Adrenal gland (tissue), 5 donors: ENCODE data around the gene DOK7.

Experiments used
- CTCF ChIP-seq, 6 experiments: fragments of 450-650 bp in 4 of 6; fragments of 200-600 bp in 2 of 6; sonication (generic) in 1 of 6; IDR thresholded peaks; 1 replicate in 5 of 6; 2 replicates in 1 of 6; pipeline versions ENCODE4 v1.5.1 to v1.8.0; 2016 to 2021; ENCODE audit warnings: antibody characterized with exemption in 6 of 6, mild to moderate bottlenecking in 2 of 6, moderate library complexity in 1 of 6
- POLR2A ChIP-seq, 2 donors: fragments of 450-650 bp; IDR thresholded peaks; one replicate each; pipeline ENCODE4 v1.6.1; 2017; ENCODE audit warnings: antibody characterized with exemption in 2 of 2, mild to moderate bottlenecking in 2 of 2, moderate library complexity in 1 of 2
- donor health status: DM: no; HTN: no; CAD: no.

GRCh38 chr4:3511187-3511586 lies 48.1 kb downstream of the DOK7 start:
- TF ChIP-seq CTCF (IDR thresholded peaks at IDR 0.05) = no peak
- TF ChIP-seq POLR2A (IDR thresholded peaks at IDR 0.05) = no peak
